ENCODE results near the gene KLK5.
"Not testable (repeated sequence)": the region's sequence is repeated elsewhere in the genome, so short reads cannot be mapped to it uniquely, and the experiment has no call there.

The KLK5 gene

DNA sequence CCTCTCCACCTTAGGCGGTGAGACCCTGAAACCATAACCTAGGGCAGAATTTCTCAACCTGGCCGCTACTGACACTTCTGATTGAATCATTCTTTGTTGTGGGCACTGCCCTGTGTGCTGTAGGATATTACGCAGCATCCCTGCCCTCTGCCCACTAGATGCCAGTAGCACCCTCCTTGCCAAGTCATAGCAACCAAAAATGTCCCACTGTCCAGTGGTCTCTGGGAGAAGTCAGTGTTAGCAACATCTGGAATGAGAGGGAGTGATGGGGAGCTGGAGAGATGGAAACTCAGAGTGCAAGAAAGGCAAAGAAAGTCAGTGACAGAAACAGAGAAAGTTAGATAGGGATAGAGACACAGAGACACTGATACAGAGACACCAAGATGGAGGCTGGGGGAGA is 55.2 kb downstream of the KLK5 start:
- no peak overlapping the region for H3K4me3 ChIP-seq (ENCODE audit: low read depth, low read length)
- in situ Hi-C loops (cut with HindIII; ENCODE audit: low sequenced_read_pairs) = no loop called here

DNA sequence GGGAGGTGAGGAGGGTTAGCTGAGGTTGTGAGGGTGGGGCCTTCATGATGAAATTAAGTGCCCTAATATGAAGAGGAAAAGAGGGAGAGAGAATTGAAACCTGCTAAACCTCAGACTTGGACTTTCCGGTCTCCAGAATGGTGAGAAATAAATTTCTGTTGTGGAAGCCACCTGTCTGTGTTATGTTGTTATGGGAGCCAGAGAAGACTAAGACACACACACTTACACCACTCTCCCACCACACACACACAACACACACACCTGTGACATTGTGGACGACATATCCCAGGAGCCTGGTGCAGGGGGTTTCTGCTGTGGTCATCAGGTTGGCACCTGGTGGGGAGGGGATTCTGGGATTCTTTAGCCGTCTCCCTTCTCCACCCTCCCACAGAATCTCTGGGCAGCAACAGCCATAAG is 55.6 kb downstream of the KLK5 start:
- in situ Hi-C loops (cut with HindIII; ENCODE audit: low sequenced_read_pairs) = no loop called here
- H3K4me3 ChIP-seq (ENCODE audit: low read depth, low read length) = no peak overlapping the region

More for the DNA sequence above, 55.2 kb downstream of the KLK5 start:
- TF ChIP-seq, protein P1, sequence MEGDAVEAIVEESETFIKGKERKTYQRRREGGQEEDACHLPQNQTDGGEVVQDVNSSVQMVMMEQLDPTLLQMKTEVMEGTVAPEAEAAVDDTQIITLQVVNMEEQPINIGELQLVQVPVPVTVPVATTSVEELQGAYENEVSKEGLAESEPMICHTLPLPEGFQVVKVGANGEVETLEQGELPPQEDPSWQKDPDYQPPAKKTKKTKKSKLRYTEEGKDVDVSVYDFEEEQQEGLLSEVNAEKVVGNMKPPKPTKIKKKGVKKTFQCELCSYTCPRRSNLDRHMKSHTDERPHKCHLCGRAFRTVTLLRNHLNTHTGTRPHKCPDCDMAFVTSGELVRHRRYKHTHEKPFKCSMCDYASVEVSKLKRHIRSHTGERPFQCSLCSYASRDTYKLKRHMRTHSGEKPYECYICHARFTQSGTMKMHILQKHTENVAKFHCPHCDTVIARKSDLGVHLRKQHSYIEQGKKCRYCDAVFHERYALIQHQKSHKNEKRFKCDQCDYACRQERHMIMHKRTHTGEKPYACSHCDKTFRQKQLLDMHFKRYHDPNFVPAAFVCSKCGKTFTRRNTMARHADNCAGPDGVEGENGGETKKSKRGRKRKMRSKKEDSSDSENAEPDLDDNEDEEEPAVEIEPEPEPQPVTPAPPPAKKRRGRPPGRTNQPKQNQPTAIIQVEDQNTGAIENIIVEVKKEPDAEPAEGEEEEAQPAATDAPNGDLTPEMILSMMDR (IDR thresholded peaks at IDR 0.05; ENCODE audit: low read depth, low read length) = no peak
- DNase-seq (ENCODE audit: low read depth, low spot score) = no peak

DNA sequence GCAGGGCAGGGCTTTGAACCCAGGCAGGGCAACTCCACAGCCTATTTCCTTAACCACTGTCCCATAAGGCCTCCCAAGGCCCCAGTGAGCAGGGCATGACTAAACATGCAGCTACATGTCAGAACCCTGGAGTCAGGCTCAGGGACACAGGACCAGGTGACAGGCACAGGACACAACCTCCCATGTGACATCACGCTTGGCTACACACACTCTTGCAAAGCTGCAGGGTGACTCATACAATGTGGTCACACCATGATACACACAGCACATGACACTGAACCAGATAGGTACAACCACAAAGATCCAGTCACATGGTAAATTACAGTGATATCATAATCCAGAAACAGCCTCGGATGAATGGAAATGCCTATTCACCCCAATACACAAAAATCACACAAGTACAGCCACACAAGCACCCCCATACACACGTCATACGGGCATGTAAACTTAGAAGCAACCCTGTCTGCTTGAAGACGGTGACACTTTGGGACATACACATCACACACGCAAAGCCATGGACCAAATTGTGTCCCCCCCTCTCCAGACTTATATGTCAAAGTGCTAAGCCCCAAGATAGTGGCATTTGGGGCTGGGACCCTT is 56.1 kb downstream of the KLK5 start:
- DNase-seq (ENCODE audit: low read depth, low spot score) = no peak
- H3K4me3 ChIP-seq (ENCODE audit: low read depth, low read length) = no peak overlapping the region
- TF ChIP-seq, protein P1 (IDR thresholded peaks at IDR 0.05; ENCODE audit: low read depth, low read length) = no peak
- in situ Hi-C loops (cut with HindIII; ENCODE audit: low sequenced_read_pairs) = no loop called here

More for the DNA sequence above, 55.6 kb downstream of the KLK5 start:
- no peak for DNase-seq (ENCODE audit: low read depth, low spot score)
- TF ChIP-seq, protein P1 (IDR thresholded peaks at IDR 0.05; ENCODE audit: low read depth, low read length) = no peak

DNA sequence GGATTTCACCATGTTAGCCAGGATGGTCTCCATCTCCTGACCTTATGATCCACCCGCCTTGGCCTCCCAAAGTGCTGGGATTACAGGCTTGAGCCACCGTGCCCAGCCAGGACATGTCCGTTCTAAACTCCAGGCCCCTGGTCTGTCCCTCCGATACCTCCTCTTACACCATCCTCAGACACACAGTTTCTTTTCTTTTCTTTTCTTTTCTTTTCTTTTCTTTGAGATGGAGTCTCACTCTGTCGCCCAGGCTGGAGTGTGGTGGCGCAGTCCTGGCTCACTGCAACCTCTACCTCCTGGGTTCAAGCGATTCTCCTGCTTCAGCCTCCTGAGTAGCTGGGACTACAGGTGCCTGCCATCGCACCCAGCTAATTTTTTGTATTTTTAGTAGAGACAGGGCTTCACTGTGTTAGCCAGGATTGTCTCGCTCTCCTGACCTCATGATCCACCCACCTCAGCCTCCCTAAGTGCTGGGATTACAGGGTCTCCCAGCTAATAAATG is 56.7 kb downstream of the KLK5 start:
- H3K4me3 ChIP-seq (ENCODE audit: low read depth, low read length); in situ Hi-C loops (cut with HindIII; ENCODE audit: low sequenced_read_pairs); DNase-seq (ENCODE audit: low read depth, low spot score): not testable (repeated sequence)

DNA sequence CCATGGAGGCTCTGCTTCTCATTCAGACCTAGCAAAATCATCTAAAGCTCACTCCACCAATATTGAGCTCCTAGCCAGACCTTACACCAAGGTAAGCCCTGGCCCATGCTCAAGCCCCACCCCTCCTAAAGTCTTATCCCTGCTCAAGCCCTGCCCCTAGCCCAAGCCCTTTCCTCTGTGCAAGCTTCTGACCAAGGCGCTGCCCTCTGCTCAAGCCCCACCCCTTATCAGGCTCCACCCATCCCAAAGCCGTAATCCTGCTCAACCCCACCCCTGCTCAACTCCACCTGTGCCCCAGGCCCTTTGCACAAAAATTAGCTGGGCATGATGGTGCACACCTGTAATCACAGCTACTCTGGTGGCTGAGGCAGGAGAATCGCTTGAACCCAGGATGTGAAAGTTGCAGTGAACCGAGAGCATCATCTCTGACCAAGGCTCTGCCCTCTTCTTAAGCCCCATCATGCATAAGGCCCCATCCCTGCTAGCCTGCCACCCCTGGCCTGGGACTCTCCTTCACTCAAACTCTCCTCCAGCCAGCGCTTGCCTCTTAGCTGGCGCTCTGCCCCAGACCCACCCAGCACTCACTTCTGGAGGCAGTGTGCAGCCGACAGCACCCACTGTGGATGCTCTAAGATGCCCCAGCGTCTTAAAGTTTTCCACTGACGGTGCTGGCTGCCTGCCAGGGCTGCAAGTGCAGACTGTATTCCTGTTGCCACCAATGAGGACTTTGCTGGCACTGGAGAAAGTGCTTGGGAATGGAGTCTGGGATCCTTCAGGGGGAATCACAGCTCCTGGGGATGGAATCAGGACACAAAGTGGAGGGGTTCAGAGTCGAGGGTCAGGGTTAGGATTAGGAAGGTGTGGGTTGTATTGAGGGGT is 58.1 kb downstream of the KLK5 start:
- no peak overlapping the region for H3K4me3 ChIP-seq (ENCODE audit: low read depth, low read length)
- DNase-seq (ENCODE audit: low read depth, low spot score) = no peak
- TF ChIP-seq, protein P1 (IDR thresholded peaks at IDR 0.05; ENCODE audit: low read depth, low read length) = no peak
- in situ Hi-C loops (cut with HindIII; ENCODE audit: low sequenced_read_pairs) = no loop called here
